ENCODE results near the gene HS3ST4. TPM values are rescaled to one million over a fixed set of nuclear protein-coding genes. Genes with fewer than 3 reads are reported as not detected.

HS3ST4 gene
- polyA plus RNA-seq, 1 donor (not counting 4 experiments of a cell fraction or from before 2014, with no cell fraction given) = not detected

- DNase-seq (ENCODE audit: low read depth, low spot score) = no peak
- peaks cover 3% of the 10 kb centered on the region for H3K9me3 ChIP-seq (ENCODE audit: control insufficient read depth, low read depth, low read length)
- FAIRE-seq = no peak
- no peak for TF ChIP-seq CTCF (optimal IDR thresholded peaks at IDR 0.05 in 1 of 3, IDR thresholded peaks at IDR 0.05 in 1 of 3, conservative IDR thresholded peaks at IDR 0.05 in 1 of 3; ENCODE audit: extremely low read depth in 1 of 3, insufficient read depth in 2 of 3, low read length in 3 of 3)
- no peak for TF ChIP-seq EZH2 (IDR thresholded peaks at IDR 0.05; ENCODE audit: low read length)
- H3K27ac ChIP-seq (ENCODE audit: control insufficient read depth, insufficient read depth, low read length) = no peak overlapping the region
- H3K79me2 ChIP-seq (ENCODE audit: control insufficient read depth, insufficient read depth, low read length) = no peaks in the 10 kb centered on the region
- no peaks in the 10 kb centered on the region for H3K9me1 ChIP-seq (ENCODE audit: control insufficient read depth, extremely low read depth, insufficient read depth, low read length)
- no peaks in the 10 kb centered on the region for H3K36me3 ChIP-seq (ENCODE audit: control insufficient read depth in 2 of 2, extremely low read depth in 1 of 2, insufficient read depth in 2 of 2, low read length in 2 of 2)
- no peaks in the 10 kb centered on the region for H3K4me1 ChIP-seq (ENCODE audit: control insufficient read depth, extremely low read depth, insufficient read depth, low read length)
- dilution Hi-C loops (cut with MboI; ENCODE audit: extremely low pct_ligation_motif_present, low sequenced_read_pairs) = no loop called here
- no peaks in the 10 kb centered on the region for H4K20me1 ChIP-seq (ENCODE audit: control insufficient read depth, extremely low read depth, insufficient read depth, low read length)
- H3K27me3 ChIP-seq (ENCODE audit: control insufficient read depth, extremely low read depth, insufficient read depth, low read length) = no peaks in the 10 kb centered on the region
- H3K4me2 ChIP-seq (ENCODE audit: control insufficient read depth, extremely low read depth, insufficient read depth, low read depth, low read length) = no peak overlapping the region
- H2AFZ ChIP-seq (ENCODE audit: control insufficient read depth, low read length) = no peak overlapping the region
- no peak overlapping the region for H3K4me3 ChIP-seq (ENCODE audit: control insufficient read depth in 2 of 3, extremely low read depth in 1 of 3, insufficient read depth in 2 of 3, low read depth in 1 of 3, low read length in 3 of 3)
- H3K9ac ChIP-seq (ENCODE audit: control insufficient read depth, extremely low read depth, insufficient read depth, low read length) = no peak overlapping the region
These were observed 446.2 kb downstream of the HS3ST4 start for GRCh38 chr16:26137956-26138355.

- Histone ChIP-seq H3K4me1 (ENCODE audit: control insufficient read depth, extremely low read depth, insufficient read depth, low read length) (no peaks in the 10 kb centered on the region), H3K4me3 (ENCODE audit: control insufficient read depth in 2 of 3, extremely low read depth in 1 of 3, insufficient read depth in 2 of 3, low read depth in 1 of 3, low read length in 3 of 3) (no peak overlapping the region), H3K27ac (ENCODE audit: control insufficient read depth, insufficient read depth, low read length) (no peak overlapping the region), H3K27me3 (ENCODE audit: control insufficient read depth, extremely low read depth, insufficient read depth, low read length) (no peaks in the 10 kb centered on the region), H3K79me2 (ENCODE audit: control insufficient read depth, insufficient read depth, low read length) (no peaks in the 10 kb centered on the region), H3K9me1 (ENCODE audit: control insufficient read depth, extremely low read depth, insufficient read depth, low read length) (no peaks in the 10 kb centered on the region), H3K4me2 (ENCODE audit: control insufficient read depth, extremely low read depth, insufficient read depth, low read depth, low read length) (no peak overlapping the region), H4K20me1 (ENCODE audit: control insufficient read depth, extremely low read depth, insufficient read depth, low read length) (no peaks in the 10 kb centered on the region), H3K9ac (ENCODE audit: control insufficient read depth, extremely low read depth, insufficient read depth, low read length) (no peak overlapping the region), H2AFZ (ENCODE audit: control insufficient read depth, low read length) (no peak overlapping the region), H3K36me3 (ENCODE audit: control insufficient read depth in 2 of 2, extremely low read depth in 1 of 2, insufficient read depth in 2 of 2, low read length in 2 of 2) (no peaks in the 10 kb centered on the region), H3K9me3 (ENCODE audit: control insufficient read depth, low read depth, low read length) (peaks cover 3% of the 10 kb centered on the region)
- TF ChIP-seq EZH2 (IDR thresholded peaks at IDR 0.05; ENCODE audit: low read length) (no peak), CTCF (optimal IDR thresholded peaks at IDR 0.05 in 1 of 3, IDR thresholded peaks at IDR 0.05 in 1 of 3, conservative IDR thresholded peaks at IDR 0.05 in 1 of 3; ENCODE audit: extremely low read depth in 1 of 3, insufficient read depth in 2 of 3, low read length in 3 of 3) (no peak)
- FAIRE-seq (no peak), DNase-seq (ENCODE audit: low read depth, low spot score) (no peak)
- dilution Hi-C loops (cut with MboI; ENCODE audit: extremely low pct_ligation_motif_present, low sequenced_read_pairs) = no loop called here
These were observed 447.3 kb downstream of the HS3ST4 start for GRCh38 chr16:26139091-26139490.
